ENCODE data around the gene DCDC1. TPM values are rescaled to one million over a fixed set of nuclear protein-coding genes. Genes with fewer than 3 reads are reported as not detected.
A peak's percentile ranks its signal among the peaks of the same experiment; 100 is the strongest.

Gene DCDC1, protein sequence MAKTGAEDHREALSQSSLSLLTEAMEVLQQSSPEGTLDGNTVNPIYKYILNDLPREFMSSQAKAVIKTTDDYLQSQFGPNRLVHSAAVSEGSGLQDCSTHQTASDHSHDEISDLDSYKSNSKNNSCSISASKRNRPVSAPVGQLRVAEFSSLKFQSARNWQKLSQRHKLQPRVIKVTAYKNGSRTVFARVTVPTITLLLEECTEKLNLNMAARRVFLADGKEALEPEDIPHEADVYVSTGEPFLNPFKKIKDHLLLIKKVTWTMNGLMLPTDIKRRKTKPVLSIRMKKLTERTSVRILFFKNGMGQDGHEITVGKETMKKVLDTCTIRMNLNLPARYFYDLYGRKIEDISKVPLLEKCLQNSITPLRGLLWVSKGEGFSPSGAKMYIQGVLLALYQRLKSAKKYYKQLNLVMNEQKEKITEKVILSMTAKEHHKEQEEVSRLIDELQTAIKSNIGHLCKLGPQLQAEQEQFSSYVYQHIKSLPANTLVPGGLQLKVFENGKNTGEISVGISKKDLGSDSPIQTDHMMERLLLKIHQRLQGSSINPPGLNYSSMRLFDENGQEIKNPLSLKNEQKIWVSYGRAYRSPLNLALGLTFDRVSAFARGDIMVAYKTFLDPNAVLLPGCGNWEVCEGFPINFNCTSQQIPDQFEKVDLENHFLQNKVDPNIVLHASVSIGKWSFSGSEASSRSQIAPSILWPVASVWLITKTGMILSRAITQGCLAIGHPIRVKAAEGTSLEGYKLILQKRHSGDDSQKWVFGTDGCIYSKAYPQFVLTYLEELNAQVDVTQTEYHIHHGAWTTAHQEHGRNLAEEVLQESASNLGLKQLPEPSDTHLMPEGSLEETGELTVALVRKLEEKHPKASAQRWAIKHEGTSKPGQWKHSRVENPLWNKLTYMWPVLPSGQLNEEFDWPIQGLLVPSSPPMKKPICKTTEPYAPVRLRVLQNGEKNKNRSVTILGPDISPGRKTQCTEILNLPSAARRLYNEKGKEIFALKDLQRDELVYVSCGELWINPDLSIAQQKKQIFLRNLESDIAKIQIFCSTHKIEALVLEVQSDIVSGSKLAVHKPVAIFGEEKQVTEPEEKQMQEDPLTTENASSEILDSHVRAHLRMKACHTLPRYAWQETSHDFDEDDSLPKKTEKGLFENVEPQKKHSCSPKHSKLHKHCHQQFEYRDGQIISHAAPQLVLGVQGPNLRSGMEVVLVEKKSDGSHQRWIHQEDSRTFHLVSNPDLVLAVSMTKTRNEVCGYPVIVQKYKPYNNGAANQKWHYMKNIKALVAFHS (N-terminal part only)
- total RNA-seq (2014; rRNA removed; shearing (Covaris generic)), result 0.13 TPM in 1 of 2 replicates, not detected in the other
- not detected in 2 replicates for total RNA-seq (2022)
- Bru-seq, nascent RNA, result percentile 13 among the genes with signal in this experiment
- percentile 13 among the genes with signal in this experiment for BruChase-seq, experiment 1, labeled RNA remaining after a 6-hour chase
- BruChase-seq, experiment 2, labeled RNA remaining after a 2-hour chase, result percentile 16 among the genes with signal in this experiment
- long read RNA-seq, result 0 reads

DNA sequence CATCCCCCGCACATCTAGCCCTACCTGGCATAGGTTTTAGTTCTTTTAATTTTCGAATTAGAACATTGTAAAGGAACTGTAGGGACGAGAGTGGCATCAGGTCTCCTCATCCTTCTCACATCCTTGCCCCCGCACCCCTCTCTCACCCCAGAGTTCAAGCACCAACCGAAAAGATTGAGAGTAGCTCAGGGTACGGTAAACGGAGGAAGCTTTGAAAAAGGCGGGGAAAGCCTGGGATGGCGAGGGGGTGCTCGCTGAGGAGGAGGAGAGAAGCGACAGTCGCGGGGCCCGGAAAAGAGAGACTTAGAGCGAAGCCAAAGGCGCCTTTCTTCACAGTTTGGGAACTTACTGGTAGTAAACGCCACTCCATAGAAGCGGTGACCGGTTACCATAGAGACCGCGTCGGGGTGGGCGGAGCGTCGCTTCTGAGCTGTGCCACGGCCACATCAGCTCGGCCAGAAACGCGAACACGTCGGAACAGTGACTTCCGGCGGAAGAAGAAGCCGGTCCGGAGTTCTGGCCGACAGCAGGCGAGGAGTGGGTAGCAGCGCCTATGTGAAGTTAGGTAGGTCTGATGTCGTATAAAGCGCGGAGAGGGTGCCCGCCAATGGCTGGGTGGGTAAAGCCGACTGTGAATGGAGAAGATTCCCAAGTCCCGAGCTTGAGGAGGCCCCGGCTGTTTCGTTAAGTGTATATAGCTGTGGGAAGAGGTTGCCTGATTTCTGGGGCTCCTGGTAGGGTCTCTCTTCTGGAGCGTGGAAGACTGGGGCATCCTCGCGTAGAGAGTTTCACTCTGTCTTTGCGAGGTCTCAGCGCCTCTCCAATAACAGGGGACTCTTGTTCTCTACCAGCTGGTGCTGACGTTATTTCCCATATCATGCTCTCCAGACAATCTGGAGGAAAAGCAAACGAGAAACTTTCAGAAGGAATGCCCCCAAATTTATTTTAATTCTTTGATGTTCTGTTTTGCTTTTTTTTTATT lies at the start of gene DCDC1, which contains the start of gene DNAJC24:
TSS of gene DCDC1 (minus strand) at position 392 of the 982 bp plus-strand sequence. CDS start 41,459 bp downstream, outside the sequence.
TSS of gene DNAJC24 (plus strand) at position 513 of the 982 bp plus-strand sequence. CDS start 889 bp downstream, outside the sequence.
- DNase-seq (ENCODE audit: low spot score), result peak; percentile 96
- ChIA-PET POLR2A (interaction anchor here (0.6 to 1.6 kb wide), 7 partner anchors 13 to 960 kb away, joined by 3 read pairs; no protein-coding TSS in a partner anchor), CTCF (ENCODE audit: unreplicated experiment) (no interaction called here)
- H3K4me2 ChIP-seq (ENCODE audit: low read length), result peak within 1 kb of the TSS; percentile 92
- H3K9me2 ChIP-seq (ENCODE audit: insufficient read depth, low read length), result no peaks in the 10 kb centered on the region
- H3K27ac ChIP-seq (ENCODE audit: low read depth, low read length, poor library complexity, severe bottlenecking), result peak within 1 kb of the TSS; percentile 73
- peaks cover 14% of the 10 kb centered on the region for H3K4me1 ChIP-seq (ENCODE audit: insufficient read depth, low read length, poor library complexity, severe bottlenecking)
- H4K20me1 ChIP-seq (ENCODE audit: insufficient read depth, low read length), result no peaks in the 10 kb centered on the region
- H3K9me3 ChIP-seq (ENCODE audit: low read length), result no peaks in the 10 kb centered on the region
- 0 out of 2 replicates have a peak, but pooled peaks cover 4% of the 10 kb centered on the region for H3K36me3 ChIP-seq (ENCODE audit: insufficient read depth, low read length)
- no peak for TF ChIP-seq EZH2phosphoT487 (IDR thresholded peaks at IDR 0.05; ENCODE audit: borderline replicate concordance, low read depth, low read length)
- TF ChIP-seq, protein P1, sequence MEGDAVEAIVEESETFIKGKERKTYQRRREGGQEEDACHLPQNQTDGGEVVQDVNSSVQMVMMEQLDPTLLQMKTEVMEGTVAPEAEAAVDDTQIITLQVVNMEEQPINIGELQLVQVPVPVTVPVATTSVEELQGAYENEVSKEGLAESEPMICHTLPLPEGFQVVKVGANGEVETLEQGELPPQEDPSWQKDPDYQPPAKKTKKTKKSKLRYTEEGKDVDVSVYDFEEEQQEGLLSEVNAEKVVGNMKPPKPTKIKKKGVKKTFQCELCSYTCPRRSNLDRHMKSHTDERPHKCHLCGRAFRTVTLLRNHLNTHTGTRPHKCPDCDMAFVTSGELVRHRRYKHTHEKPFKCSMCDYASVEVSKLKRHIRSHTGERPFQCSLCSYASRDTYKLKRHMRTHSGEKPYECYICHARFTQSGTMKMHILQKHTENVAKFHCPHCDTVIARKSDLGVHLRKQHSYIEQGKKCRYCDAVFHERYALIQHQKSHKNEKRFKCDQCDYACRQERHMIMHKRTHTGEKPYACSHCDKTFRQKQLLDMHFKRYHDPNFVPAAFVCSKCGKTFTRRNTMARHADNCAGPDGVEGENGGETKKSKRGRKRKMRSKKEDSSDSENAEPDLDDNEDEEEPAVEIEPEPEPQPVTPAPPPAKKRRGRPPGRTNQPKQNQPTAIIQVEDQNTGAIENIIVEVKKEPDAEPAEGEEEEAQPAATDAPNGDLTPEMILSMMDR (conservative IDR thresholded peaks at IDR 0.05; ENCODE audit: low read length), result no peak
- peaks cover 15% of the 10 kb centered on the region; the same call in 1 of the 2 replicates for H3K79me2 ChIP-seq (ENCODE audit: insufficient read depth, low read depth, low read length)
- intact Hi-C loops (cut with micrococcal nuclease; ENCODE audit: unreplicated experiment), result loop anchor here (2.0 kb wide), 1 partner anchor 141 kb away; no protein-coding TSS in a partner anchor
- H3K4me3 ChIP-seq (ENCODE audit: low read depth, low read length, poor library complexity, severe bottlenecking), result peak within 1 kb of the TSS; percentile 79
- H2AFZ ChIP-seq (ENCODE audit: low read length), result peak within 1 kb of the TSS; percentile 93
- BruUV-seq (replicated peaks), result TSS peak; percentile 72

DNA sequence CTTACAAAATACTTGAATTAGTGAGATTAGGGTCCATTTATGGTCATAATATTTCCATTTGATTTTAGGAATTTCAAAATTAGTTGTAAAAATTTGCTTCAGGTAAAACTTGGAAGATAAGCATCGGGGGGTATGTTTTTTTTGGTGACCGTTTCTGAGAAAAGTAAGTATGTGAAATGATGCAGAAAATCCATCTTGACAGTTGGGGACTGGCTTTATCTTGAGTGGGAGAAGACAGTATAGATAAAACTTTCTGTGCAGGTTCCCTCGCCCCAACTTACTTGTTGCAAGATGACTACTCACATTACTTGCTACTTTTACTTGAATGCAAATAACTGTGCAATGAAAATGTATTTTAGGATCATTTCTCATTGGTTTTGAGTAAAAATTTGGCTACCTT lies 49.6 kb upstream of the DCDC1 start:
- ChIA-PET POLR2A (interaction anchor here (1.1 kb wide), 1 partner anchor 49 kb away, joined by 3 read pairs; the partner anchor contains the start of gene DNAJC24), CTCF (ENCODE audit: unreplicated experiment) (no interaction called here)
- H2AFZ ChIP-seq (ENCODE audit: low read length), result no peak overlapping the region
- no peak for DNase-seq (ENCODE audit: low spot score)
- no peaks in the 10 kb centered on the region for H3K9me3 ChIP-seq (ENCODE audit: low read length)
- H3K27ac ChIP-seq (ENCODE audit: low read depth, low read length, poor library complexity, severe bottlenecking), result no peak overlapping the region
- no peaks in the 10 kb centered on the region for H3K36me3 ChIP-seq (ENCODE audit: insufficient read depth, low read length)
- H4K20me1 ChIP-seq (ENCODE audit: insufficient read depth, low read length), result no peaks in the 10 kb centered on the region
- H3K4me1 ChIP-seq (ENCODE audit: insufficient read depth, low read length, poor library complexity, severe bottlenecking), result no peaks in the 10 kb centered on the region
- no peak overlapping the region for H3K4me3 ChIP-seq (ENCODE audit: low read depth, low read length, poor library complexity, severe bottlenecking)
- H3K4me2 ChIP-seq (ENCODE audit: low read length), result no peak overlapping the region
- TF ChIP-seq, protein P1 (conservative IDR thresholded peaks at IDR 0.05; ENCODE audit: low read length), result no peak
- no peak for TF ChIP-seq EZH2phosphoT487 (IDR thresholded peaks at IDR 0.05; ENCODE audit: borderline replicate concordance, low read depth, low read length)
- intact Hi-C loops (cut with micrococcal nuclease; ENCODE audit: unreplicated experiment), result no loop called here
- BruUV-seq (replicated peaks), result no TSS peak
- H3K9me2 ChIP-seq (ENCODE audit: insufficient read depth, low read length), result no peaks in the 10 kb centered on the region
- no peaks in the 10 kb centered on the region for H3K79me2 ChIP-seq (ENCODE audit: insufficient read depth, low read depth, low read length)
